ENCODE results near the gene NFIX. TPM values are rescaled to one million over a fixed set of nuclear protein-coding genes. Genes with fewer than 3 reads are reported as not detected.

NFIX gene
- total RNA-seq, 2 experiments from 2014 or later, result 0.40 to 1.4 TPM

DNA sequence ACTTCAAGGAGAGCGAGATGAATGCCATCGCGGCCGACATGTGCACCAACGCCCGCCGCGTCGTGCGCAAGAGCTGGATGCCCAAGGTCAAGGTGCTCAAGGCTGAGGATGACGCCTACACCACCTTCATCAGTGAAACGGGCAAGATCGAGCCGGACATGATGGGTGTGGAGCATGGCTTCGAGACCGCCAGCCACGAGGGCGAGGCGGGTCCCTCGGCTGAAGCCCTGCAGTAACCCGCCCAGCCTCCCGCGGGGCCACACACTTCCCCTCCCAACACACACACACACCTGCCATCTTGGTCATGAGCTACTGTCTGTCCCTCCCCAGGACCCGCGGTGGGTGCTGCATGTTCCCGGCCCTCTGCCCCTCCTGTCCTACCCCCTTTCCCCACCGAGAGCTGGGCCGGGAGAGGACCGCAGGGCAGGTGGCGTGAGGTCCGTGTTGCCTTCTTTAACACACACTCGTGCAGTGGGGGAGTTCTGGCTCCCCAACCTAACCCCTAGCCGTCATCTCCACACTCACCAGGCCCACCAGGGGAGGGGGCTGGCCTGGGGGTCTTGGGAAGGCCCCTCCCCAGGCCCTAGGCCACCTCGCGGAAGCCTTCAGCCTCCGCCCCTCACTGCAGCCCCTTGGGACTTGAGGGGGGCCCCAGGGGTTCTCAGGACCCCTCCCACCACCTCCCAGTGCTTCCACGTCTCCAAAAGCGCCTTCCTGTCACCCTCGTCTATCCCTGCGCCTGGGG is 143.1 kb downstream of the NFIX start:
- peaks cover 21% of the 10 kb centered on the region for H3K36me3 Mint-ChIP-seq (ENCODE audit: low read depth)
- no peak for ATAC-seq
- H3K27ac Mint-ChIP-seq, result no peak overlapping the region
- peaks cover 7% of the 10 kb centered on the region for H3K4me1 Mint-ChIP-seq (ENCODE audit: low read depth)
- ChIA-PET CTCF (no interaction called here), POLR2A (interaction anchor here (0.6 to 0.8 kb wide), 2 partner anchors 14 kb away, joined by 3 read pairs; no protein-coding TSS in a partner anchor)
- H3K4me3 Mint-ChIP-seq, result no peak overlapping the region
- no peak for DNase-seq
- no peaks in the 10 kb centered on the region for H3K27me3 Mint-ChIP-seq (ENCODE audit: low read depth)
- H3K9me3 Mint-ChIP-seq (ENCODE audit: insufficient read depth), result no peaks in the 10 kb centered on the region

GRCh38 chr19:13138916-13139198 is 143.6 kb downstream of the NFIX start:
- H3K4me1 Mint-ChIP-seq (ENCODE audit: low read depth), result peaks cover 3% of the 10 kb centered on the region
- no peak overlapping the region for H3K4me3 Mint-ChIP-seq
- no peak overlapping the region for H3K27ac Mint-ChIP-seq
- ATAC-seq (no peak), DNase-seq (no peak)
- H3K9me3 Mint-ChIP-seq (ENCODE audit: insufficient read depth), result no peaks in the 10 kb centered on the region
- CTCF ChIA-PET, result no interaction called here
- no peaks in the 10 kb centered on the region for H3K27me3 Mint-ChIP-seq (ENCODE audit: low read depth)
- POLR2A ChIA-PET, result interaction anchor here (0.6 kb wide), 1 partner anchor 14 kb away, joined by 3 read pairs; no protein-coding TSS in a partner anchor
- peaks cover 21% of the 10 kb centered on the region for H3K36me3 Mint-ChIP-seq (ENCODE audit: low read depth)

GRCh38 chr19:13139633-13140311 is 144.5 kb downstream of the NFIX start:
- Mint-ChIP-seq H3K27ac (peak overlapping the region; percentile 67), H3K4me3 (no peak overlapping the region), H3K4me1 (ENCODE audit: low read depth) (peaks cover 3% of the 10 kb centered on the region), H3K27me3 (ENCODE audit: low read depth) (no peaks in the 10 kb centered on the region), H3K9me3 (ENCODE audit: insufficient read depth) (no peaks in the 10 kb centered on the region), H3K36me3 (ENCODE audit: low read depth) (peaks cover 21% of the 10 kb centered on the region)
- ChIA-PET POLR2A (no interaction called here), CTCF (no interaction called here)
- ATAC-seq (no peak), DNase-seq (no peak)

GRCh38 chr19:13146763-13147563 is 151.7 kb downstream of the NFIX start:
- Mint-ChIP-seq H3K27me3 (ENCODE audit: low read depth) (no peaks in the 10 kb centered on the region), H3K4me3 (no peak overlapping the region), H3K9me3 (ENCODE audit: insufficient read depth) (no peaks in the 10 kb centered on the region), H3K36me3 (ENCODE audit: low read depth) (peaks cover 10% of the 10 kb centered on the region), H3K27ac (no peak overlapping the region), H3K4me1 (ENCODE audit: low read depth) (peaks cover 18% of the 10 kb centered on the region)
- ChIA-PET POLR2A (no interaction called here), CTCF (interaction anchor here (1.2 kb wide), 1 partner anchor 42 kb away, joined by 4 read pairs; no protein-coding TSS in a partner anchor)
- DNase-seq (no peak), ATAC-seq (no peak)

Other genes starting within 250 kb of the NFIX start
- gene BEST2, start 243.7 kb upstream of the NFIX start, total RNA-seq, result not detected
- gene HOOK2, start 219.9 kb upstream of the NFIX start, total RNA-seq, result 10 to 100 TPM; 14.4 to 16.9 TPM
- gene JUNB, start 204.0 kb upstream of the NFIX start, total RNA-seq, result 10 to 100 TPM; 90.4 to 92.9 TPM
- gene PRDX2, start 193.7 kb upstream of the NFIX start, total RNA-seq, result 100 to 1,000 TPM; 250 to 267 TPM
- gene THSD8, start 193.4 kb upstream of the NFIX start, total RNA-seq, result 10 to 100 TPM; 17.7 to 30.9 TPM
- 10 to 100 TPM; 49.2 to 64.0 TPM for gene RNASEH2A, start 188.9 kb upstream of the NFIX start, total RNA-seq
- not detected for gene RTBDN, start 160.9 kb upstream of the NFIX start, total RNA-seq
- gene MAST1, start 157.0 kb upstream of the NFIX start, total RNA-seq, result 1 to 10 TPM in 1 of 2 experiments, under 1 TPM in 1; 0.89 to 1.3 TPM
- gene DNASE2, start 114.0 kb upstream of the NFIX start, total RNA-seq, result 10 to 100 TPM; 26.1 to 27.4 TPM
- under 1 TPM in 1 of 2 experiments, not detected in 1; 0.21 TPM for gene KLF1, start 108.3 kb upstream of the NFIX start, total RNA-seq
- gene GCDH, start 104.3 kb upstream of the NFIX start, total RNA-seq, result 10 to 100 TPM; 39.5 to 42.5 TPM
- 1 to 10 TPM; 3.4 to 3.9 TPM for gene SYCE2, start 76.2 kb upstream of the NFIX start, total RNA-seq
- 100 to 1,000 TPM in 1 of 2 experiments, 10 to 100 TPM in 1; 98.8 to 106 TPM for gene FARSA, start 61.8 kb upstream of the NFIX start, total RNA-seq
- 100 to 1,000 TPM; 875 to 886 TPM for gene CALR, start 56.9 kb upstream of the NFIX start, total RNA-seq
- 100 to 1,000 TPM; 138 to 140 TPM for gene RAD23A, start 49.6 kb upstream of the NFIX start, total RNA-seq
- 10 to 100 TPM; 23.4 to 25.4 TPM for gene GADD45GIP1, start 38.3 kb upstream of the NFIX start, total RNA-seq
- under 1 TPM; 0.21 to 0.34 TPM for gene DAND5, start 25.9 kb upstream of the NFIX start, total RNA-seq
- gene LYL1, start 107.4 kb downstream of the NFIX start, total RNA-seq, result 1 to 10 TPM; 3.3 to 3.8 TPM
- 10 to 100 TPM; 59.8 to 60.3 TPM for gene TRMT1, start 121.3 kb downstream of the NFIX start, total RNA-seq
- 10 to 100 TPM; 74.6 to 84.8 TPM for gene NACC1, start 122.8 kb downstream of the NFIX start, total RNA-seq
- 10 to 100 TPM; 68.4 to 69.2 TPM for gene STX10, start 154.9 kb downstream of the NFIX start, total RNA-seq
- 100 to 1,000 TPM; 203 to 210 TPM for gene IER2, start 154.9 kb downstream of the NFIX start, total RNA-seq

All from activated CD8-positive, alpha-beta T cell treated with anti-CD3 and anti-CD28 coated beads, Interleukin-2, amount 10 ng/mL, durations not matched to agents 7 days and 5 days (primary cell).